IPS-18a (cell line): ENCODE results near the gene SLC25A22.

Experiments used
- H3K27ac ChIP-seq: one replicate; pipeline ENCODE4 v1.5.1; 2013; ENCODE audit warnings: low read length
- H3K27me3 ChIP-seq: one replicate; pipeline ENCODE4 v1.6.1; 2013; ENCODE audit warnings: mild to moderate bottlenecking, low read length; ENCODE audit not compliant: control insufficient read depth, insufficient read depth
- H3K36me3 ChIP-seq: one replicate; pipeline ENCODE4 v1.6.1; 2013; ENCODE audit warnings: low read depth, low read length; ENCODE audit not compliant: control insufficient read depth
- H3K4me1 ChIP-seq: one replicate; pipeline ENCODE4 v1.6.1; 2013; ENCODE audit warnings: low read depth, low read length; ENCODE audit not compliant: control insufficient read depth
- H3K4me3 ChIP-seq: one replicate; pipeline ENCODE4 v1.5.1; 2013; ENCODE audit warnings: low read length
- H3K9ac ChIP-seq: one replicate; pipeline ENCODE4 v1.6.1; 2013; ENCODE audit warnings: mild to moderate bottlenecking, low read length, moderate library complexity
- H3K9me3 ChIP-seq: one replicate; pipeline ENCODE4 v1.6.1; 2013; ENCODE audit warnings: low read depth, low read length; ENCODE audit not compliant: control insufficient read depth

SLC25A22 gene

GRCh38 chr11:818396-819128, 20.5 kb upstream of the SLC25A22 start, which contains the start of gene PNPLA2:
PNPLA2 (plus strand) TSS chr11:818914; CDS start chr11:819719, 805 bp downstream.
- Histone ChIP-seq H3K9me3 (no peaks in the 10 kb centered on the region), H3K36me3 (peaks cover 1% of the 10 kb centered on the region), H3K27ac (no peak within 1 kb of the TSS), H3K9ac (peak within 1 kb of the TSS; percentile 39), H3K4me3 (peak within 1 kb of the TSS; percentile 62), H3K27me3 (peaks cover 5% of the 10 kb centered on the region), H3K4me1 (peaks cover 8% of the 10 kb centered on the region)

- H3K4me1 ChIP-seq: peaks cover 8% of the 10 kb centered on the region
Measured at GRCh38 chr11:816433-816779, 18.3 kb upstream of the SLC25A22 start.

GRCh38 chr11:815675-816432, 17.8 kb upstream of the SLC25A22 start:
- Histone ChIP-seq H3K4me3 (no peak overlapping the region), H3K9me3 (no peaks in the 10 kb centered on the region), H3K27ac (no peak overlapping the region), H3K9ac (no peak overlapping the region), H3K36me3 (peaks cover 27% of the 10 kb centered on the region), H3K4me1 (peaks cover 8% of the 10 kb centered on the region), H3K27me3 (peaks cover 5% of the 10 kb centered on the region)

More at GRCh38 chr11:816433-816779, 18.3 kb upstream of the SLC25A22 start:
- Histone ChIP-seq H3K36me3 (peaks cover 23% of the 10 kb centered on the region), H3K27ac (no peak overlapping the region), H3K9ac (no peak overlapping the region), H3K9me3 (no peaks in the 10 kb centered on the region), H3K4me3 (no peak overlapping the region), H3K27me3 (peaks cover 5% of the 10 kb centered on the region)

GRCh38 chr11:813456-814096, 15.5 kb upstream of the SLC25A22 start:
- H3K36me3 ChIP-seq: peaks cover 27% of the 10 kb centered on the region
- peaks cover 3% of the 10 kb centered on the region for H3K4me1 ChIP-seq
- H3K9me3 ChIP-seq: no peaks in the 10 kb centered on the region
- H3K27ac ChIP-seq: no peak overlapping the region
- no peak overlapping the region for H3K4me3 ChIP-seq
- H3K27me3 ChIP-seq: no peaks in the 10 kb centered on the region
- H3K9ac ChIP-seq: no peak overlapping the region

- Histone ChIP-seq H3K9ac (no peak overlapping the region), H3K4me3 (no peak overlapping the region), H3K4me1 (no peaks in the 10 kb centered on the region), H3K9me3 (no peaks in the 10 kb centered on the region), H3K27me3 (no peaks in the 10 kb centered on the region), H3K36me3 (peaks cover 27% of the 10 kb centered on the region), H3K27ac (no peak overlapping the region)
Measured at GRCh38 chr11:813072-813455, 15.0 kb upstream of the SLC25A22 start.

- no peak overlapping the region for H3K4me3 ChIP-seq
- H3K4me1 ChIP-seq: no peaks in the 10 kb centered on the region
- H3K9ac ChIP-seq: no peak overlapping the region
- H3K36me3 ChIP-seq: peaks cover 27% of the 10 kb centered on the region
- no peaks in the 10 kb centered on the region for H3K9me3 ChIP-seq
- H3K27ac ChIP-seq: no peak overlapping the region
- no peaks in the 10 kb centered on the region for H3K27me3 ChIP-seq
Measured at GRCh38 chr11:812390-812789, 14.3 kb upstream of the SLC25A22 start.

- Histone ChIP-seq H3K9me3 (no peaks in the 10 kb centered on the region), H3K27me3 (no peaks in the 10 kb centered on the region), H3K27ac (no peak overlapping the region), H3K4me1 (no peaks in the 10 kb centered on the region), H3K9ac (peak overlapping the region; percentile 92), H3K4me3 (peak overlapping the region; percentile 92), H3K36me3 (peaks cover 27% of the 10 kb centered on the region)
Measured at GRCh38 chr11:811446-812245, 13.6 kb upstream of the SLC25A22 start.

GRCh38 chr11:810040-810567, 12.0 kb upstream of the SLC25A22 start:
- peak overlapping the region; percentile 92 for H3K9ac ChIP-seq
- no peaks in the 10 kb centered on the region for H3K9me3 ChIP-seq
- no peaks in the 10 kb centered on the region for H3K27me3 ChIP-seq
- peak overlapping the region; percentile 92 for H3K4me3 ChIP-seq
- H3K27ac ChIP-seq: peak overlapping the region; percentile 44
- H3K4me1 ChIP-seq: no peaks in the 10 kb centered on the region
- H3K36me3 ChIP-seq: peaks cover 27% of the 10 kb centered on the region

- peak within 1 kb of the TSS; percentile 99 for H3K27ac ChIP-seq
- no peaks in the 10 kb centered on the region for H3K27me3 ChIP-seq
- peaks cover 3% of the 10 kb centered on the region for H3K4me1 ChIP-seq
- H3K9ac ChIP-seq: peak within 1 kb of the TSS; percentile 92
- H3K36me3 ChIP-seq: peaks cover 27% of the 10 kb centered on the region
- H3K9me3 ChIP-seq: no peaks in the 10 kb centered on the region
- peak within 1 kb of the TSS; percentile 92 for H3K4me3 ChIP-seq
Measured at GRCh38 chr11:809287-810039, 11.4 kb upstream of the SLC25A22 start, which contains the start of gene RPLP2. RPLP2 (plus strand) TSS chr11:809967; CDS start chr11:810235, 268 bp downstream.

- peaks cover 5% of the 10 kb centered on the region for H3K4me1 ChIP-seq
- no peaks in the 10 kb centered on the region for H3K9me3 ChIP-seq
- peak overlapping the region; percentile 92 for H3K4me3 ChIP-seq
- peaks cover 27% of the 10 kb centered on the region for H3K36me3 ChIP-seq
- H3K27me3 ChIP-seq: no peaks in the 10 kb centered on the region
- H3K27ac ChIP-seq: peak overlapping the region; percentile 99
- peak overlapping the region; percentile 92 for H3K9ac ChIP-seq
Measured at GRCh38 chr11:808427-809286, 10.6 kb upstream of the SLC25A22 start.
